Stimulated activated naive CD8-positive, alpha-beta T cell treated with anti-CD3 and anti-CD28 coated beads, Interleukin-15, Interleukin-2, amounts not matched to agents 100 U/mL and 50 U/mL, for 24 hours (primary cell): ENCODE measurements around the gene PTMS.

Experiments used
- ATAC-seq: fragments of 150-1000 bp; cut with Tn5 transposase; one replicate; pipeline ENCODE4 v1.10.0; 2021
- DNase-seq: peaks from one replicate; pipeline ENCODE4 v3.0.0; 2021

The PTMS gene

GRCh38 chr12:6788972-6789924 is 23.1 kb downstream of the PTMS start, which contains the start of gene CD4:
Gene CD4, plus strand, starts transcription at chr12:6789528. Its CDS starts 10,611 bp downstream, at chr12:6800139.
- peak; percentile 68 for DNase-seq
- ATAC-seq, result peak; percentile 72

GRCh38 chr12:6790496-6791150 is 24.5 kb downstream of the PTMS start:
- ATAC-seq (no peak), DNase-seq (no peak)

- DNase-seq, result peak; percentile 50
- peak; percentile 58 for ATAC-seq
These were observed 25.9 kb downstream of the PTMS start for GRCh38 chr12:6791931-6792520.

- DNase-seq, result no peak
These were observed 26.5 kb downstream of the PTMS start for GRCh38 chr12:6792522-6793201.

GRCh38 chr12:6795088-6795487 is 28.9 kb downstream of the PTMS start:
- ATAC-seq, result no peak
- DNase-seq, result no peak

More at GRCh38 chr12:6792522-6793201, 26.5 kb downstream of the PTMS start:
- peak; percentile 20 for ATAC-seq

- no peak for DNase-seq
These were observed 30.4 kb downstream of the PTMS start for GRCh38 chr12:6796576-6796975.

GRCh38 chr12:6799147-6799546 is 33.0 kb downstream of the PTMS start:
- no peak for DNase-seq
- ATAC-seq, result no peak

More at GRCh38 chr12:6796576-6796975, 30.4 kb downstream of the PTMS start:
- no peak for ATAC-seq

- ATAC-seq, result no peak
These were observed 41.0 kb downstream of the PTMS start for GRCh38 chr12:6807170-6807569.

GRCh38 chr12:6809056-6809455 is 42.9 kb downstream of the PTMS start:
- no peak for ATAC-seq
- DNase-seq, result no peak

More at GRCh38 chr12:6807170-6807569, 41.0 kb downstream of the PTMS start:
- no peak for DNase-seq

- no peak for DNase-seq
- ATAC-seq, result no peak
These were observed 44.6 kb downstream of the PTMS start for GRCh38 chr12:6810758-6811157.

GRCh38 chr12:6813363-6813762 is 47.2 kb downstream of the PTMS start:
- ATAC-seq (no peak), DNase-seq (no peak)

GRCh38 chr12:6816598-6816997 is 50.4 kb downstream of the PTMS start:
- no peak for ATAC-seq
- DNase-seq, result no peak

- ATAC-seq (no peak), DNase-seq (no peak)
These were observed 50.9 kb downstream of the PTMS start for GRCh38 chr12:6817098-6817497.

- DNase-seq, result no peak
- ATAC-seq, result no peak
These were observed 51.5 kb downstream of the PTMS start for GRCh38 chr12:6817662-6818157.

- no peak for DNase-seq
- no peak for ATAC-seq
These were observed 52.1 kb downstream of the PTMS start for GRCh38 chr12:6818222-6818621.

- DNase-seq, result no peak
- no peak for ATAC-seq
These were observed 52.5 kb downstream of the PTMS start for GRCh38 chr12:6818645-6819044.

- no peak for DNase-seq
- ATAC-seq, result no peak
These were observed 53.2 kb downstream of the PTMS start for GRCh38 chr12:6819106-6820030.

GRCh38 chr12:6820166-6820565 is 54.0 kb downstream of the PTMS start:
- no peak for ATAC-seq
- no peak for DNase-seq
